Stimulated activated CD4-positive, alpha-beta T cell treated with anti-CD3 and anti-CD28 coated beads, Interleukin-4, amount 100 ng/mL, for 48 hours (primary cell): ENCODE results near the gene MAP3K20.
"Not testable (repeated sequence)": the region's sequence is repeated elsewhere in the genome, so short reads cannot be mapped to it uniquely, and the experiment has no call there.

Experiments used
- DNase-seq, 2 donors: peaks; one replicate each; pipeline ENCODE4 v3.0.0-alpha.2; 2020; ENCODE audit warnings: low read depth in 2 of 2

The MAP3K20 gene

GRCh38 chr2:173160618-173161017 is 85.0 kb downstream of the MAP3K20 start:
- no peak for DNase-seq

- no peak for DNase-seq
Observed at GRCh38 chr2:173161040-173161439, 85.4 kb downstream of the MAP3K20 start.

- DNase-seq, result no peak
Observed at GRCh38 chr2:173161507-173161906, 85.9 kb downstream of the MAP3K20 start.

- DNase-seq, result not testable (repeated sequence)
Observed at GRCh38 chr2:173163357-173163756, 87.7 kb downstream of the MAP3K20 start.

- DNase-seq, result no peak
Observed at GRCh38 chr2:173164396-173164795, 88.8 kb downstream of the MAP3K20 start.

GRCh38 chr2:173165443-173166238 is 90.0 kb downstream of the MAP3K20 start:
- DNase-seq, result no peak

GRCh38 chr2:173171321-173171720 is 95.7 kb downstream of the MAP3K20 start:
- no peak for DNase-seq

GRCh38 chr2:173171924-173172643 is 96.4 kb downstream of the MAP3K20 start:
- no peak for DNase-seq

GRCh38 chr2:173174339-173174738 is 98.7 kb downstream of the MAP3K20 start:
- not testable (repeated sequence) for DNase-seq

- DNase-seq, result no peak
Observed at GRCh38 chr2:173175222-173175621, 99.6 kb downstream of the MAP3K20 start.

GRCh38 chr2:173181982-173182381 is 106.3 kb downstream of the MAP3K20 start:
- DNase-seq, result no peak

GRCh38 chr2:173184031-173185004 is 108.7 kb downstream of the MAP3K20 start:
- no peak for DNase-seq

GRCh38 chr2:173185437-173185836 is 109.8 kb downstream of the MAP3K20 start:
- no peak for DNase-seq

- DNase-seq, result no peak
Observed at GRCh38 chr2:173187941-173188788, 112.5 kb downstream of the MAP3K20 start.

GRCh38 chr2:173191601-173192000 is 116.0 kb downstream of the MAP3K20 start:
- DNase-seq, result no peak

GRCh38 chr2:173192071-173192470 is 116.4 kb downstream of the MAP3K20 start:
- no peak for DNase-seq

GRCh38 chr2:173193925-173194324 is 118.3 kb downstream of the MAP3K20 start:
- no peak for DNase-seq

GRCh38 chr2:173195100-173195499 is 119.5 kb downstream of the MAP3K20 start:
- DNase-seq, result no peak

- no peak for DNase-seq
Observed at GRCh38 chr2:173196080-173196479, 120.4 kb downstream of the MAP3K20 start.

GRCh38 chr2:173196638-173197037 is 121.0 kb downstream of the MAP3K20 start:
- DNase-seq, result no peak

GRCh38 chr2:173198327-173198726 is 122.7 kb downstream of the MAP3K20 start:
- no peak for DNase-seq
